C4-2B (cell line): ENCODE measurements around the gene NSD2.
"Not testable (repeated sequence)": the region's sequence is repeated elsewhere in the genome, so short reads cannot be mapped to it uniquely, and the experiment has no call there.

Source experiments
- H3K27ac ChIP-seq: fragments of 450-650 bp; 2 replicates; pipeline ENCODE4 v1.5.1; 2017
- ZFX ChIP-seq: fragments of 450-650 bp; IDR thresholded peaks from 2 replicates; pipeline ENCODE4 v1.6.1; 2017
- TF ChIP-seq, protein P1 (sequence below): fragments of 450-650 bp; conservative IDR thresholded peaks from 2 replicates; pipeline ENCODE4 v1.5.1; 2017; ENCODE audit warnings: mild to moderate bottlenecking

Gene NSD2

DNA sequence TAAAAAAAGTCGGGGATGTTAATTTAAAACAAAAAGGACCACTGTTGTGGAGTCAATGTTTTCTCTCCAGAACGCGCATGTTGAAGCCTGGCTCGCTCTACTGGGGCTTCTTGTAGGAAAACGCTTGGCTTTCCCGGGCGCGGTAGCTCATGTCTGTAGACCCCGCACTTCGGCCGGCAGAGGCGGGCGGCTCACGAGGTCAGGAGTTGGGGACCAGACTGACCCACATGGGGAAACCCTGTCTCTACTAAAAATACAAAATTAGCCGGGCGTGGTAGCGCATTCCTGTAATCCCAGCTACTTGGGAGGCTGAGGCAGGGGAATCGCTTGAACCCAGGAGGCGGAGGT, 122.0 kb downstream of the NSD2 start:
- TF ChIP-seq, protein P1, sequence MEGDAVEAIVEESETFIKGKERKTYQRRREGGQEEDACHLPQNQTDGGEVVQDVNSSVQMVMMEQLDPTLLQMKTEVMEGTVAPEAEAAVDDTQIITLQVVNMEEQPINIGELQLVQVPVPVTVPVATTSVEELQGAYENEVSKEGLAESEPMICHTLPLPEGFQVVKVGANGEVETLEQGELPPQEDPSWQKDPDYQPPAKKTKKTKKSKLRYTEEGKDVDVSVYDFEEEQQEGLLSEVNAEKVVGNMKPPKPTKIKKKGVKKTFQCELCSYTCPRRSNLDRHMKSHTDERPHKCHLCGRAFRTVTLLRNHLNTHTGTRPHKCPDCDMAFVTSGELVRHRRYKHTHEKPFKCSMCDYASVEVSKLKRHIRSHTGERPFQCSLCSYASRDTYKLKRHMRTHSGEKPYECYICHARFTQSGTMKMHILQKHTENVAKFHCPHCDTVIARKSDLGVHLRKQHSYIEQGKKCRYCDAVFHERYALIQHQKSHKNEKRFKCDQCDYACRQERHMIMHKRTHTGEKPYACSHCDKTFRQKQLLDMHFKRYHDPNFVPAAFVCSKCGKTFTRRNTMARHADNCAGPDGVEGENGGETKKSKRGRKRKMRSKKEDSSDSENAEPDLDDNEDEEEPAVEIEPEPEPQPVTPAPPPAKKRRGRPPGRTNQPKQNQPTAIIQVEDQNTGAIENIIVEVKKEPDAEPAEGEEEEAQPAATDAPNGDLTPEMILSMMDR: no peak
- no peak for TF ChIP-seq ZFX

DNA sequence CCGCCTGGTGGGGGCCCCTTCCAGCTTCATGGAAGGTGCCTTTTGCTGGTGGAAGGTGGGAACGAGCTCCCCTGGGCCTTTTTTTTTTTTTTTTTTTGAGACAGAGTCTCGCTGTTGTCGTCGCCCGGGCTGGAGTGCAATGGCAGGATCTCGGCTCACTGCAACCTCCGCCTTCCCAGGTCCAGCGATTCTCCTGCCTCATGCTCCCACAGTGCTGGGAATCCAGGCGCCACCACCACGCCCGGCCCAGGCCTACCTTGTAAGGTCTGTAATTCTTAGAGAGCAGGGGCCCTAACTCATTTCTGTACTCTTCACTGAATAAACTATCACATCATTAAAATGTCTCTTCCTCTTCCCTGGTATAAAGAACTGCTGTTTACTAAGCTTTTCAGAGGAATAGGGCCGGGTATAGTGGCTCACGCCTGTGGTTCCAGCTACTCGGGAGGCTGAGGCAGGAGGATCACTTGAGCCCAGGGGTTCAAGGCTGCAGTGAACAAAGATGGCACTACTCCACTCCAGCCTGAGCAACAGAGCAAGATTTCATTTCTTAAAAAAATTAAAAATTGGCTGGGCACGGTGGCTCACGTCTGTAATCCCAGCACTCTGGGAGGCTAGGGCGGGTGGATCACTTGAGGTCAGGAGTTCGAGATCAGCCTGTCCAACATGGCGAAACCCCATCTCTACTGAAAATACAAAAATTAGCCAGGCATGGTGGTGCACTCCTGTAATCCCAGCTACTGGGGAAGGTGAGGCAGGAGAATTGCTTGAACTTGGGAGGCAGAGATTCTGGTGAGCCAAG, 122.7 kb downstream of the NSD2 start:
- not testable (repeated sequence) for H3K27ac ChIP-seq

More for the DNA sequence above, 122.0 kb downstream of the NSD2 start:
- H3K27ac ChIP-seq: no peak overlapping the region

DNA sequence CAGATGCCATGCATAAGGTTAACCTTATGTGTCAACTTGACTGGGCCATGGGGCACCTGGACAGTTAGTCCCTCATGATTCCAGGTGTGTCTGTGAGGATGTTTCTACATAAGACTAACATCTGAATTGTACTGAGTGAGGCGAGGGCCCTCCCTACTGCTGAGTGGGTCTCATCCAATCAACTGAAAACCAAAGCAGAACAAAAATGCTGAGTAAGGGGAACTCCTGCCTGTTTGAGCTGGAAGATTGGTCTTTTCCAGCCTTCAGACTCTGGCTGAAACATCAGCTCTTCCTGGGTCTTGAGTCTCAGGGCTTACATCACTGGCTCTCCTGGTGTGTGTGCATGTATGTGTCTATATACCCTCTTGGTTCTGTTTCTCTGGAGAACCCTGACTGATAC, 123.7 kb downstream of the NSD2 start:
- no peak overlapping the region for H3K27ac ChIP-seq
- TF ChIP-seq, protein P1: no peak
- TF ChIP-seq ZFX: no peak

DNA sequence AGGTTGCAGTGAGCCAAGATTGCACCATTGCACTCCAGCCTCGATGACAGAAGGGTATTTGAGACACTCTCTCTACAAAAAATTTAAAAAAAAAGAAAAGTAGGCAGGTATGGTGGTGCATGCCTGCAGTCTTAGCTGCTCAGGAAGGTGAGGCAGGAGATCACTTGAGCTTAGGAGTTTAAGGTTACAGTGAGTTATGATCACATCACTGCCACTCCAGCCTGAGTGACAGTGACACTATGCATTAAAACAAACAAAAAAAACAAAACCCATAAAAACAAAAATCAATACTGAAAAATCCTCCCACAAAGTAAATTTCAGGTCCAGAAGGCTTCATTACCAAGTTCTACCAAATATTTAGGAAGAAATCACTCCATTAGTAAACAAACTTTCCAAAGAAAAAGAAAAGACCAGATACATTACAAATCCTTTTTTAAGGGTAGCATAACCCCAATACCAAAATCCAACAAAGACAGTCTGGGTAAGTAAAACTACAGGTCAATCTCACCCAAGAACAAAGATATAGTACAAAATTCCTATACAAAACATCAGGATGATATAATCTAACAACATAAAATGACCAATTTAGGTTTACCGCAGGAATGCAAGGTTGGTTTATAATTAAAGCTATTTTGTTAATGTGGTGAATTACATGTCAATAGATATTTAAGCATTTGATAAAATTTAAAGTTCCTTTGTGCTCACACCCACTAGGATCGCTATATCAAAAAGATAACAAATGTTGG, 125.8 kb downstream of the NSD2 start:
- H3K27ac ChIP-seq: peak overlapping the region; percentile 72
- no peak for TF ChIP-seq ZFX
- TF ChIP-seq, protein P1: no peak

DNA sequence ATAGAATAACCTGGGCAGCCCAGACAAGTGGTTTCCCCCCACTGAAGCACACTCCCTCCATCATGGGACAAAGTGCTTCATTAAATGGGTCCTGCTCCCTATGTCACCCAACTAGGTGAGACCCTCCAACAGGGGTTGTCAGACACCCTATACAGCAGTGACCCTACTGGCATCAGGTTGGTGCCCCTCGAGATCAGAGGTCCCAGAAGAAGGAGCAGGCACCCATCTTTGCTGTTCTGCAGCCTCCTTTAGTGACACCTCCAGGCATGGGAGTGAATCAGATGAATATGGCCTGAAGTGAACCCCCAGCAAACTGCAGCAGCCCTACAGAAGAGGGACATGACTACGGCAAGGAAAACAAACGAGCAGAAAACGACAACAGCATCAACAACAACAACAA, 126.5 kb downstream of the NSD2 start:
- H3K27ac ChIP-seq: peak overlapping the region; percentile 72
- no peak for TF ChIP-seq ZFX
- TF ChIP-seq, protein P1: no peak

DNA sequence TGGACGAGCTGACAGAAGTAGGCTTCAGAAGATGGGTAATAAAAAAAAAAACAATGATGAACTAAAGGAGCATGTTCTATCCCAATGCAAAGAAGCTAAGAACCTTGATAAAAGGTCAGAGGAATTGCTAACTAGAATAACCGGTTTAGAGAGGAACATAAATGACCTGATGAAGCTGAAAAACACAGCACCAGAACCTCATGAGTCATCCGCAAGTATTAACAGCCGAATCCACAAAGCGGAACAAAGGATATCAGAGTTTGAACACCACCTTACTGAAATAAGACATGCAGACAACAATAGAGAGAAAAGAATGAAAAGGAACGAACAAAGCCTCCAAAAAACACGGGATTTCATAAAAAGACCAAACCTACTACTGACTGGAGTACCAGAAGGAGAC, 127.1 kb downstream of the NSD2 start:
- peak overlapping the region; percentile 72 for H3K27ac ChIP-seq
- TF ChIP-seq ZFX: no peak
- TF ChIP-seq, protein P1: no peak

DNA sequence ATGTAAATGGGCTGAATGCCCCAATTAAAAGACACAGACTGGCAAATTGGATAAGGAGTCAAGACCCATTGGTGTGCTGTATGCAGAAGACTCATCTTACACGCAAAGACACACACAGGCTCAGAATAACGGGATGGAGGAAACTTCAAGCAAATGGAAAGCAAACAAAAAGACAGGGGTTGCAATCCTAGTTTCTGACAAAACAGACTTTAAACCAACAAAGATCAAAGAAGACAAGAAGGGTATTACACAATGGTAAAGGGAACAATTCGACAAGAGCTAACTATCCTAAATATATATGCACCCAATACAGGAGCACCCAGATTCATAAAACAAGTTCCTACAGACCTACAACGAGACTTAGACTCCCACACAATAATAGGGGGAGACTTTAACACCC, 128.1 kb downstream of the NSD2 start:
- H3K27ac ChIP-seq: not testable (repeated sequence)

DNA sequence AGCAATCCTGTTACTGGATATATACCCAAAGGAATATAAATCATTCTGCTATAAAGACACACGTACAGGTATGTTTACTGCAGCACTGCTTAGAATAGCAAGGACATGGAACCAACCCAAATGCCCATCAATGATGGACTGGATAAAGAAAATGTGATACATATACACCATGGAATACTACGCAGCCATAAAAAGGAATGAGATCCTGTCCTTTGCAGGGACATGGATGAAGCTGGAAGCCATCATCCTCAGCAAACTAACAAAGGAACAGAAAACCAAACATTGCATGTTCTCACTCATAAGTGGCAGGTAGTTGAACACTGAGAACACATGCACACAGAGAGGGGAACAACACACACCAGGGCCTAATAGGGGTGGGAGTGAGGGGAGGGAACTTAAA, 132.2 kb downstream of the NSD2 start:
- not testable (repeated sequence) for H3K27ac ChIP-seq

DNA sequence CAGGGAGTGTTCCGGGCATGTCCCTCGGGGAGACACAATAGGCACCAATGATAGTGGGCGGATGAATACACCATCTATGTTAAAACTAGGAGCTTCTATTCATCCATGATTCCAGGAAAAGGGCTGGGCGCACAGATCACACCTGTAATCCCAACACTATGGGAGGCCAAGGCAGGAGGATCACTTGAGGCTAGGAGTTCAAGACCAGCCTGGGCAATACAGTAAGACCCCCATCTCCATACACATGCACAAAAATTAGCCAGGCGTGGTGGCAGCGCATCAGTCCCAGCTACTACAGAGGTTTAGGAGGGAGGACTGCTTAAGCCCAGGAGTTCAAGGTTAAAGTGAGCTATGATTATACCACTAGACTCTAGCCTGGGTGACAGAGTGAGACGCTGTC, 135.2 kb downstream of the NSD2 start:
- no peak overlapping the region for H3K27ac ChIP-seq
- TF ChIP-seq ZFX: no peak
- TF ChIP-seq, protein P1: no peak
